Activated T-helper 2 cell treated with anti-CD3 and anti-CD28 coated beads, Interferon-gamma antibody, Interleukin-2, Interleukin-4, amounts not matched to agents 10 μg/mL and 5 μg/mL and 100 μg/mL, durations not matched to agents 14 hours and 24 hours and 36 hours (primary cell): ENCODE measurements around the gene AKR7A2. TPM values are rescaled to one million over a fixed set of nuclear protein-coding genes. Genes with fewer than 3 reads are reported as not detected.

Source experiments
- DNase-seq: peaks from one replicate; pipeline ENCODE4 v3.0.0; 2021; ENCODE audit warnings: low spot score
- H3K27ac Mint-ChIP-seq: one replicate; pipeline ENCODE4 v1.8.0; 2021; ENCODE audit warnings: mixed read lengths
- H3K27me3 Mint-ChIP-seq: one replicate; pipeline ENCODE4 v1.8.0; 2021; ENCODE audit warnings: low read depth, mixed read lengths
- H3K36me3 Mint-ChIP-seq: one replicate; pipeline ENCODE4 v1.8.0; 2021; ENCODE audit warnings: low read depth, mixed read lengths
- H3K4me1 Mint-ChIP-seq: one replicate; pipeline ENCODE4 v1.8.0; 2021; ENCODE audit warnings: low read depth, mixed read lengths
- H3K4me3 Mint-ChIP-seq: one replicate; pipeline ENCODE4 v1.8.0; 2021; ENCODE audit warnings: low read depth, mild to moderate bottlenecking, moderate library complexity, mixed read lengths
- H3K9me3 Mint-ChIP-seq: one replicate; pipeline ENCODE4 v1.8.0; 2021; ENCODE audit warnings: mixed read lengths
- intact Hi-C: fragments of 100-400 bp; cut with micrococcal nuclease; formaldehyde crosslinking; loops from one replicate; pipeline ENCODE4 v1.15.1; 2023
- total RNA-seq: library from RNA; stranded (reverse); gene quantifications from 2 replicates; pipeline ENCODE4 v1.2.3, GENCODE V29; 2022

Gene AKR7A2
- 34.3 and 38.8 TPM in 2 replicates for total RNA-seq

- Mint-ChIP-seq H3K4me3 (peak within 1 kb of the TSS; percentile 93), H3K9me3 (no peaks in the 10 kb centered on the region), H3K27ac (peak within 1 kb of the TSS; percentile 78), H3K36me3 (peaks cover 19% of the 10 kb centered on the region), H3K27me3 (no peaks in the 10 kb centered on the region), H3K4me1 (peaks cover 31% of the 10 kb centered on the region)
- peak; percentile 91 for DNase-seq
- intact Hi-C loops = loop anchor here (1.0 kb wide), 1 partner anchor 61 kb away; the partner anchor contains the start of genes EMC1 and MRTO4
Observed at GRCh38 chr1:19311931-19312781, at the start of gene AKR7A2, which contains the start of gene SLC66A1. TSS of gene AKR7A2 (minus strand) at chr1:19312144. CDS start at chr1:19312124, 20 bp downstream. TSS of gene SLC66A1 (plus strand) at chr1:19312326. CDS start at chr1:19317678, 5,352 bp downstream.

GRCh38 chr1:19360843-19361610 is 49.1 kb upstream of the AKR7A2 start:
- Mint-ChIP-seq H3K4me1 (peaks cover 17% of the 10 kb centered on the region), H3K27ac (no peak overlapping the region), H3K4me3 (no peak overlapping the region), H3K36me3 (peaks cover 30% of the 10 kb centered on the region), H3K9me3 (no peaks in the 10 kb centered on the region), H3K27me3 (no peaks in the 10 kb centered on the region)
- no peak for DNase-seq
- intact Hi-C loops = no loop called here

GRCh38 chr1:19360432-19360831 is 48.5 kb upstream of the AKR7A2 start:
- H3K4me1 Mint-ChIP-seq = peaks cover 17% of the 10 kb centered on the region
- intact Hi-C loops = no loop called here
- DNase-seq = no peak

DNA sequence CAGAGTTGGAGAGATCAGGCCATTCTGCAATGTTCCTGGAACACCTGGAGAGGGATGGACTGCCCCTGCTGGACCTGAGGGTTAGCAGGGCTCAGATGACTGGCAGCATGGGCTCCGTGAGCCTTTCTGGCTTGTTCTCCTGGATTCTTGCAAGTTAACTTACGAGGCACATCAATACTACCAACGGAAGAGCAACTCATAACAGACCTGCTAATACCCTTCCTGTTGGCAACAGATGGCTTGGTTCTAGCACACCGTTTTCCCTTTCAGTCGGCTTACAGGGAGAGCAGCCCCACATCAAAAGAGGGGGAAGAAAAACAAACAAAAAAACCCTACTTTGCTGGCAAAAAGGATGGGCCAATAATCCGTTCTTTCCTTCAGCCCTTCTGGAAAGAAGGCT is 48.1 kb upstream of the AKR7A2 start:
- peaks cover 28% of the 10 kb centered on the region for H3K36me3 Mint-ChIP-seq
- H3K4me3 Mint-ChIP-seq = no peak overlapping the region
- no peaks in the 10 kb centered on the region for H3K9me3 Mint-ChIP-seq
- peaks cover 17% of the 10 kb centered on the region for H3K4me1 Mint-ChIP-seq
- intact Hi-C loops = no loop called here
- no peak for DNase-seq
- H3K27ac Mint-ChIP-seq = peak overlapping the region; percentile 67
- H3K27me3 Mint-ChIP-seq = no peaks in the 10 kb centered on the region

More at GRCh38 chr1:19360432-19360831, 48.5 kb upstream of the AKR7A2 start:
- H3K9me3 Mint-ChIP-seq = no peaks in the 10 kb centered on the region
- H3K27ac Mint-ChIP-seq = peak overlapping the region; percentile 67
- no peaks in the 10 kb centered on the region for H3K27me3 Mint-ChIP-seq
- H3K4me3 Mint-ChIP-seq = no peak overlapping the region
- peaks cover 30% of the 10 kb centered on the region for H3K36me3 Mint-ChIP-seq

- Mint-ChIP-seq H3K27ac (no peak overlapping the region), H3K4me1 (peaks cover 17% of the 10 kb centered on the region), H3K27me3 (no peaks in the 10 kb centered on the region), H3K9me3 (no peaks in the 10 kb centered on the region), H3K36me3 (peaks cover 30% of the 10 kb centered on the region), H3K4me3 (no peak overlapping the region)
- no peak for DNase-seq
- intact Hi-C loops = no loop called here
Observed at GRCh38 chr1:19359357-19359756, 47.4 kb upstream of the AKR7A2 start.

DNA sequence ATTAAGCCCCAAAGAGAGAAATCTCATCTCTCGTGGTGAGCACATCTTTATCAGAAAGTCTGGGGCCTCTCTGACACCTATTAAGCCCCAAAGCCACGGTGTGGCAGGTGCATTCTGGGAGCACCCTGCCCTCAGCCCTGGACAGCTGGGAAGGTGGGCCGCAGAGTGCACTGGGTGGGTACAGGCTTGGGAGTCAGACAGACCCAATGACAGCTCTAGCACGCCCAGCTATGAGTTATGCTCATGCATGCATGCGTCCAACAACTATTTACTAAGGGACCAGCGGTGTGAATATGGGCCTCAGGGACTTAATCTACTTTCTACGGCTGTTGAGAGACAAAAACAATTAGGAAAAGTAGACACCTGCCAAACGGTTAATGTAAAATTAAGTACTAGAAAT is 46.8 kb upstream of the AKR7A2 start:
- Mint-ChIP-seq H3K9me3 (no peaks in the 10 kb centered on the region), H3K27ac (no peak overlapping the region), H3K36me3 (peaks cover 34% of the 10 kb centered on the region), H3K4me3 (no peak overlapping the region), H3K27me3 (no peaks in the 10 kb centered on the region), H3K4me1 (peaks cover 17% of the 10 kb centered on the region)
- no peak for DNase-seq
- intact Hi-C loops = no loop called here

- no peaks in the 10 kb centered on the region for H3K9me3 Mint-ChIP-seq
- intact Hi-C loops = no loop called here
- no peak overlapping the region for H3K27ac Mint-ChIP-seq
- H3K36me3 Mint-ChIP-seq = peaks cover 41% of the 10 kb centered on the region
- no peak overlapping the region for H3K4me3 Mint-ChIP-seq
- no peak for DNase-seq
- no peaks in the 10 kb centered on the region for H3K27me3 Mint-ChIP-seq
- peaks cover 17% of the 10 kb centered on the region for H3K4me1 Mint-ChIP-seq
Observed at GRCh38 chr1:19357299-19357986, 45.5 kb upstream of the AKR7A2 start.

GRCh38 chr1:19356266-19356665 is 44.3 kb upstream of the AKR7A2 start:
- H3K36me3 Mint-ChIP-seq = peaks cover 46% of the 10 kb centered on the region
- H3K4me3 Mint-ChIP-seq = no peak overlapping the region
- peaks cover 16% of the 10 kb centered on the region for H3K4me1 Mint-ChIP-seq

GRCh38 chr1:19354531-19354981 is 42.6 kb upstream of the AKR7A2 start:
- intact Hi-C loops = no loop called here
- DNase-seq = no peak
- no peaks in the 10 kb centered on the region for H3K4me1 Mint-ChIP-seq
- no peaks in the 10 kb centered on the region for H3K9me3 Mint-ChIP-seq
- H3K27ac Mint-ChIP-seq = no peak overlapping the region
- peaks cover 51% of the 10 kb centered on the region for H3K36me3 Mint-ChIP-seq
- no peak overlapping the region for H3K4me3 Mint-ChIP-seq
- no peaks in the 10 kb centered on the region for H3K27me3 Mint-ChIP-seq

More at GRCh38 chr1:19356266-19356665, 44.3 kb upstream of the AKR7A2 start:
- Mint-ChIP-seq H3K27ac (no peak overlapping the region), H3K9me3 (no peaks in the 10 kb centered on the region), H3K27me3 (no peaks in the 10 kb centered on the region)
- intact Hi-C loops = no loop called here
- DNase-seq = no peak

- H3K36me3 Mint-ChIP-seq = peaks cover 56% of the 10 kb centered on the region
- no peak overlapping the region for H3K4me3 Mint-ChIP-seq
- no peak for DNase-seq
- no peak overlapping the region for H3K27ac Mint-ChIP-seq
- H3K4me1 Mint-ChIP-seq = no peaks in the 10 kb centered on the region
- no peaks in the 10 kb centered on the region for H3K9me3 Mint-ChIP-seq
- intact Hi-C loops = no loop called here
- H3K27me3 Mint-ChIP-seq = no peaks in the 10 kb centered on the region
Observed at GRCh38 chr1:19353596-19353995, 41.7 kb upstream of the AKR7A2 start.

DNA sequence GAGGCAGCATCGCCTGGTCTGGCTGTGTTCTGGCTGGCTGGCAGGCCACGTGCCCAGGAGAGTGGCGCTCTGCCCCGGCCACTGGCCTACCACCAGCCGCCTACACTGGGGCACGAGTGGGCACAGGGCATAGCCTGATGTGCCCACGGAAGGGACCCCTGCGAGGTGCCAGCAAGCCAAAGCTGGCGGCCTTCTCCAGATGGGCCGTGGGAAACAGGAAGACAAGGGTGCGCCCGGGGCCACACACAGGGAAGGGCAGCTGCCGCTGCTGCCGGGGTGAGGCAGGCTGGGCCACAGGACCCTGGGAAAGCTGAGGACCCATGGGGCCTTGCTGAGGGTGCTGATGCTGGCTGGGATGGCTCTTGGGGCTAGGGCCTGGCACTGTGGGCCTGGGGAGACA is 40.9 kb upstream of the AKR7A2 start:
- Mint-ChIP-seq H3K27me3 (no peaks in the 10 kb centered on the region), H3K36me3 (peaks cover 60% of the 10 kb centered on the region), H3K4me3 (no peak overlapping the region), H3K4me1 (no peaks in the 10 kb centered on the region), H3K27ac (no peak overlapping the region), H3K9me3 (no peaks in the 10 kb centered on the region)
- intact Hi-C loops = no loop called here
- no peak for DNase-seq

DNA sequence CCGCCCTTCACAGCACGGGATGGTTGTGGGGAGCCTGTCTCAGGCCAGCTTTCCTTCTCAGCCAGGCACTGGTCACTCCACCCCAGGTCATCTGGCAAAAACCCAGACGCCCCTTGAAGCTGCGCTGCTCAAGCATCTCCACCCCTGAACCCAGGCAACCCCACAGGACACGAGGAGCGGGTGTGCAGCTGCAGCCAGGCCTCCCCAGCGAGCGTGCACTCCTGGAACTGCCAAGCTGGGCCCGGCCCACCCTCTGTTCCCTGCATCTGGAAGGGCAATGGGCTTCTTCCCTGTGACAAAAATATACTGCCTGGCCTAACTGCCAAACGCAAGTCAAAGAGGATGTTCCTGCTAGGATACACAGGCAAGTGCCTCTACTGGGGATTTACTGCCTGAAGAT is 39.9 kb upstream of the AKR7A2 start:
- H3K4me1 Mint-ChIP-seq = no peaks in the 10 kb centered on the region
- H3K36me3 Mint-ChIP-seq = peaks cover 51% of the 10 kb centered on the region
- intact Hi-C loops = no loop called here
- H3K27me3 Mint-ChIP-seq = no peaks in the 10 kb centered on the region
- DNase-seq = no peak
- H3K27ac Mint-ChIP-seq = no peak overlapping the region
- no peak overlapping the region for H3K4me3 Mint-ChIP-seq
- no peaks in the 10 kb centered on the region for H3K9me3 Mint-ChIP-seq
